22Rv1 (cell line): ENCODE data around the gene RCAN2.

Experiments
- CTCF ChIP-seq: fragments of 450-650 bp; IDR thresholded peaks from 2 replicates; pipeline ENCODE4 v1.5.1; 2017; ENCODE audit warnings: mild to moderate bottlenecking
- ZFX ChIP-seq: fragments of 450-650 bp; IDR thresholded peaks from 2 replicates; pipeline ENCODE4 v1.6.1; 2017; ENCODE audit warnings: antibody characterized with exemption, borderline replicate concordance

GRCh38 chr6:46517202-46517601 lies 26.0 kb upstream of the RCAN2 start:
- TF ChIP-seq CTCF (no peak), ZFX (no peak)
